Epidermal melanocyte (primary cell): Measurements from ENCODE around the gene FRMPD2.
A peak's percentile ranks its signal among the peaks of the same experiment; 100 is the strongest.

Experiments used
- DNase-seq: peaks from one replicate; pipeline ENCODE4 v3.0.0; 2011; ENCODE audit warnings: low spot score; ENCODE audit not compliant: insufficient read length

Gene FRMPD2

GRCh38 chr10:48274636-48275035 is at the start of gene FRMPD2:
Gene FRMPD2 (minus strand): TSS chr10:48274696. CDS start chr10:48274567, 129 bp downstream.
- DNase-seq = no peak

GRCh38 chr10:48322017-48322416 is 47.5 kb upstream of the FRMPD2 start:
- no peak for DNase-seq

GRCh38 chr10:48317321-48317990 is 43.0 kb upstream of the FRMPD2 start:
- no peak for DNase-seq

GRCh38 chr10:48316236-48316635 is 41.7 kb upstream of the FRMPD2 start:
- DNase-seq = no peak

- no peak for DNase-seq
Measured at GRCh38 chr10:48314107-48314506, 39.6 kb upstream of the FRMPD2 start.

- DNase-seq = no peak
Measured at GRCh38 chr10:48309711-48310226, 35.3 kb upstream of the FRMPD2 start.

- DNase-seq = no peak
Measured at GRCh38 chr10:48307711-48308018, 33.2 kb upstream of the FRMPD2 start.

- peak; percentile 30 for DNase-seq
Measured at GRCh38 chr10:48306870-48307710, 32.6 kb upstream of the FRMPD2 start.

GRCh38 chr10:48306265-48306869 is 31.9 kb upstream of the FRMPD2 start, which contains the start of gene MAPK8:
Gene MAPK8 (plus strand): TSS chr10:48306677. CDS start chr10:48401661, 94,984 bp downstream.
- peak; percentile 92 for DNase-seq

- no peak for DNase-seq
Measured at GRCh38 chr10:48305905-48306264, 31.4 kb upstream of the FRMPD2 start.

- DNase-seq = no peak
Measured at GRCh38 chr10:48302515-48303476, 28.3 kb upstream of the FRMPD2 start.

GRCh38 chr10:48300556-48300955 is 26.1 kb upstream of the FRMPD2 start:
- DNase-seq = no peak

GRCh38 chr10:48299692-48300091 is 25.2 kb upstream of the FRMPD2 start:
- DNase-seq = no peak

- DNase-seq = no peak
Measured at GRCh38 chr10:48299066-48299465, 24.6 kb upstream of the FRMPD2 start.

- no peak for DNase-seq
Measured at GRCh38 chr10:48296576-48297098, 22.1 kb upstream of the FRMPD2 start.

GRCh38 chr10:48294431-48294830 is 19.9 kb upstream of the FRMPD2 start:
- no peak for DNase-seq

GRCh38 chr10:48292616-48293015 is 18.1 kb upstream of the FRMPD2 start:
- DNase-seq = no peak

- DNase-seq = no peak
Measured at GRCh38 chr10:48291190-48291589, 16.7 kb upstream of the FRMPD2 start.

- no peak for DNase-seq
Measured at GRCh38 chr10:48290286-48290685, 15.8 kb upstream of the FRMPD2 start.

- no peak for DNase-seq
Measured at GRCh38 chr10:48289501-48290238, 15.2 kb upstream of the FRMPD2 start.
